CD1c-positive myeloid dendritic cell (primary cell): ENCODE data around the gene SOS2.
A peak's percentile ranks its signal among the peaks of the same experiment; 100 is the strongest.
"Not testable (repeated sequence)": the region's sequence is repeated elsewhere in the genome, so short reads cannot be mapped to it uniquely, and the experiment has no call there.

Experiments used
- DNase-seq: peaks from one replicate; pipeline ENCODE4 v3.0.0-alpha.2; 2016; ENCODE audit errors: extremely low spot score

Gene SOS2

DNA sequence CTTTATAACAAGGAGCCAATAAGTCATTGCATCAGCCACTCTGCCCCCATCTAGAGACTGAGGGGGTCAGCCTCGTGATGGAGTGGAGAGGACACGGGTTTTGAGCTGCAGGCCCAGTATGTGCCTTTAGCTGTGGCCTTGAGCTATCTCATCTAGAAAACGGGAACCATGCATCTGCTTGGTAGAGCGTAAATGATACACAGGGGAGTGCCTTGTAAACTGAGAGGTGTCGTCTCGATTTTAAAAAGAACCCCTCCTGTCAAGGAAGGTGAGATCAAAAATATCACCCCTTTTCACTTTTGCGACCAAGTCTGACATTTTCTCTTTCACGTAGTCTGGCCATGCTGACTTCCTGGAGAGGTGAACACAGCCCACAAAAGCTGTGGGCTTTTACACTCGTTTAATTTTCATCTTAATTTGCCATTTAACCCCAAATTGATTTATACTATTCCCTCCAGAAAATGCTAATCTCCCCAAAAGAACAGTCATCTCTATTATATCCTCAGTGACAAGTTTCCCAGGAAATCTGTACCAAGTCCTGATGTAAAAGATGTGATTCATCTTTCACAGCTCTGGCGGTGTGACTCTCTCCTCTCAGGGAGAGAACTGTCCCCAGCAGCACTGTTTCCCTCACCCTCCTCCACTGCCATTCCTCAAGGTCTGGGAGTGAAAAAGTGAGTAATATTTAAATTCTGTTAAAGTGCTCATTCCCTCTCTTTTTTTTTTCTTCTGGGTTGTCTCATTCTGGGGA lies 145.6 kb downstream of the SOS2 start:
- DNase-seq, result peak; percentile 51

DNA sequence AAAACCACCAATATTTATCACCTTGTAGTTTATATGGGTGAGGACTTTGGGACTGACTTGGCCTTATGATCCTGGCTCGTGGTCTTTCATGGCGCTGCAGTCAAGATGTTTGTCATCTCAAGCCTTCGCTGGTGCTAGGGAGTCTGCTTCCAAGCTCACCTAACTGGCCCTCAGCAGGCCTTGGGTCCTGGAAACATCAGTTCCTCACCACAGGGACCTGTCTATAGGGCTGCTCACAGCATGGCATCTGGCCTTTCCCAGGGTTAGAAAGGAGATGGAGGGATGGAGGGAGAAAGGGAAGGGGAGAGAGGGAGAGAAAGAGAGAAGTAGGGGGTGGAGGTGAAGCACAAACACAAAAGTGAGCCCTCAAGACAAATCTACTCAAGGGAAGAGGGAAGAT lies 146.7 kb downstream of the SOS2 start:
- DNase-seq, result no peak

DNA sequence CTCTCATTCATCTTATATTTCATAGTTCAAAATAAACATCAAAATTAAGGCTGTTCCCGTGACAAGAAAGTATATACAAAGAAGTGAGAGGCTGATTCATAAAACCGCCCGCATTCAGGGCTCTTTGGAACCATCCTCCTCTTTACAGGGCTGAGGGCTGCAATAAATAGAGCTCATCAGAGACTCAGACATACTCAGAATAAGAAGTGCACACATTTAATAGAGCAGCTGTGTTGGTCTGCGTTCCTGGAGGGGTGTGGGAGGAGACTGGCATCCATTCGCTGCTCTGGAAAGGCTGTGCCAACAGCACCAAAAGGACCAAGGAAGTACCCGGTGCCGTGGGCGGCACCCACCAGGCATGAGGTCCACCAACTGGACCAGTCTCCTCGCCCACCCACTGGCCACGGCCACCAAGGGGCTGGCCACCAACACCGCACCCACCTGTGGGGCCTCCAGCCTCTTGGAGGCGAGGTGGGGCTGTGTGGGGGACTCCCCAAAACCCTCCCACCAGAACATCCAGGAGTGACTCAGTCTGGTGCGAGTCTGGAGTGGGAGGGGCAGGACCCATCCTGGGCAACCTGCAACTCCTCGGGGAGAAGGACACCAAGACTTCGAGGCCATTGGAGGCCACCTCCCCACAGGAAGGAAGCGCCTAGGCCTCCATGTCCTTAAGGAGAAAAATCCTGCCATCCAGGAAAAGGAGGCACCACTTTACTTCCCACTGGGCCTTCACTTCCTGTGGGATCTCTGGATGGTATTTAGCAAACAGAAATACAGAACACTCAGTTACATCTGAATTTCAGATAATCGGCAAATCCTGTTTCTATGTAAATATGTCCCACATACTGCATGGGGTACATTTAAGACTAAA lies 147.7 kb downstream of the SOS2 start:
- peak; percentile 84 for DNase-seq

DNA sequence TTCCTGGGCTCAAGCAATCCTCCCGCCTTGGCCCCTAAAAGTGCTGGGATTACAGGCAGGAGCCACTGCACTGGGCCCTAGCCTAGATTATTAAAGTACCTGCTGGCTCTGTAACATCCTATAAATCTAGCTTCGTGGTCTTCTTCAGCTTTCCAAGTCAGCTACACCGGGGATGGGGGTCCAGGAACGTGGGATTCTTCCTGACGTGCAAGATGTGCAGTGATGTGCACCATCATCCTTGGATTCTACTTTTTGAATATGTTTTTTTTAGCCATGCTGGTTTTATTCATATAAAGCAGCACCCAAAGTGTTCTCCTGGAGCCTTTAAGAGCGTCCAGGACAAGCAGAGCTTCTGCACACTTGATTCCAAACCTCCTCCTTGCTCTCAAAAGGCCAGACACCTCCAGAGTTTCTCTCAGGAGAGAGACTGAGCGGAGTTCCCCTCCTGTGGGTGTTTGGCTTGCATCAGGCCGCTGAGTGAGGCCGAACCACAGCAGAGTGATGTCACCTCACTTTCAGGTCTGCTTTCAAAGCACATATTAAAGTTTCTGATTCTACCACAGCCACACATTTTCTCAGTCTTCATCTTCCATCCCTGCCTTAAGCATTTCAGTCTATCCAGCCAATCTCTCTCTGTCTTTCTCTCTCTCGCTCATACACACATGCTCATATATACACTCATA lies 148.5 kb downstream of the SOS2 start:
- DNase-seq, result peak; percentile 96

DNA sequence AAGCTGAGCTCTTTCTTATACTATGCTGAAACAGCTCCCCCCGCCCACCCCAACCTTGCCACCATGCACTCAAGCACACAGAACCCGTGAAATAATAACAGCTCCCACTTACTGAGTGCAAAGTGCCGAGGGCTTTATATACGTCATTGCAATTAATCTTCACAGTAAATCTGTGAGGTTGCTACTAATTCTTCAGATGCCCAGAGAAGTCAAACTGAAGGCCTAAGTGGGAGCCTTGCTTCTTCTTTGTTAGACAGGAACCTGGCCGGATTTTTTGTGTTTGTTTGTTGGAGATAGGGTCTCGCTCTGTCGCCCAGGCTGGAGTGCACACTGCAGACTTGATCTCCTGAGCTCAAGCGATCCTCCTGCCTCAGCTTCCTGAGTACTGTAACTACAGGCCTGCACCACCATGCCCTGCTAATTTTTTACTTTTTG lies 149.1 kb downstream of the SOS2 start:
- DNase-seq, result no peak

DNA sequence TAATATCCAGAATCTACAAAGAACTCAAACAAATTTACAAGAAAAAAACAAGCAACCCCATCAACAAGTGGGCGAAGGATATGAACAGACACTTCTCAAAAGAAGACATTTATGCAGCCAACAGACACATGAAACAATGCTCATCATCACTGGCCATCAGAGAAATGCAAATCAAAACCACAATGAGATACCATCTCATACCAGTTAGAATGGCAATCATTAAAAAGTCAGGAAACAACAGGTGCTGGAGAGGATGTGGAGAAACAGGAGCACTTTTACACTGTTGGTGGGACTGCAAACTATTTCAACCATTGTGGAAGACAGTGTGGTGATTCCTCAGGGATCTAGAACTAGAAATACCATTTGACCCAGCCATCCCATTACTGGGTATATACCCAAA lies 152.3 kb downstream of the SOS2 start:
- not testable (repeated sequence) for DNase-seq

DNA sequence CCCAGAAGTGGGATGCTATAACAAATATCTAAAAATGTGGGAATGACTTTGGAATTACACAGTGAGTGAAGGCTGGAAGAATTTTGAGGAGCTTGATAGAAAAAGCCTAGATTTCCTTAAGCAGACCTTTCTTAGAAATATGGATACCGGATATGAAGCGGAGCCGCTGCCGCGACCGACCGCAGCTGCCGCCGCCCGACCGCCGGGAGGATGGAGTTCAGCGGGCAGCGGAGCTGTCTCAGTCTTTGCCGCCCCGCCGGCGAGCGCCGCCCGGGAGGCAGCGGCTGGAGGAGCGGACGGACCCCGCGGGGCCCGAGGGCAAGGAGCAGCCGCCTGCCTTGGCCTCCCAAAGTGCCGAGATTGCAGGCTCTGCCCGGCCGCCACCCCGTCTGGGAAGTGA lies 157.7 kb downstream of the SOS2 start:
- not testable (repeated sequence) for DNase-seq

DNA sequence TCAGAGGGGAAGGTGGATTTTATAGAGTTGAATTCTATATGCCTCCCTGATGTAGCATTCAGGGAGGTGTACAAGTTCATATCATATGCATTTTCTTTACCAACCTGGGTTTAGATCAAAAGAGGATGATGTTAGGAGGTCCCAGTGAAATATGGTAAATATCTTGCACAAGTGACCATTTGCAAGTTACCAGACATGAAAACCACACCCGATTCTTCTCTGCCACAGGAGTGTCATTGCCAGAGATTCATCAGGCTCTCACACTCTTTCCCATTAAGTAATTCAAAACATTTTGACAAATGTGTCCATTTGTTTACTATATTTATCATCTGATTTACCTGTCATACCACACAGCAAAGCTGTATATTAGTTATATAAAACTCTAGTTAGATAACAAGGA lies 159.0 kb downstream of the SOS2 start:
- no peak for DNase-seq

DNA sequence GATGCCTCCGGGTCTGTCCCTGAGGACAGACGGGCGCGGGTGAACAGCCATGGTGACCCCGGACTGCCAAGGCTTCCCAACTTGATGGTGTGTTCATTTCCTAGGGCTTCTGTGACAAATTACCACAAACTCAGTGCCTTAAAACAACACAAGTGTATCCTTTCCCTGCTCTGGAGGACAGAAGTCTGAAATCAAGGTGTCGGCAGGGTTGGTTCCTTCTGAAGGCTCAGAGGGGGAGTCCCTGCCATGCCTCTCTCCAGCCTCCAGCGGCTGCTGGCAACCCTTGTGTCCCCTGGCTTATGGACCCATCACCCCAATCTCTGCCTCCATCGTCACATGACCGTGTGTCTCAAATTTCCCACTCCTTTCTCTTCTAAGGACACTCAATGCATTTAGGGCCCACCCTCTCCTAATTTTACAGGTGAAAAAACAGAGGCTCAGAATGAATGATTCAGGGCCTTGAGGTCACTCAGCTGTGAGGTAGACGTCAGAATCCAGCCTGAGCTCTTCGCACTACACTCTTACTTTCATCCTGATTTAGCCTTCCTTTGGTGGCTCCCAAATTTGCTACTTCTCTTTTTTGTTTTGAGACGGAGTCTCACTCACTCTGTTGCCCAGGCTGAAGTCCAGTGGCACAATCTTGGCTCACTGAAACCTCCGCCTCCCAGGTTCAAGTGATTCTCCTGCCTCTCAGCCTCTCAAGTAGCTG lies 160.4 kb downstream of the SOS2 start:
- no peak for DNase-seq

DNA sequence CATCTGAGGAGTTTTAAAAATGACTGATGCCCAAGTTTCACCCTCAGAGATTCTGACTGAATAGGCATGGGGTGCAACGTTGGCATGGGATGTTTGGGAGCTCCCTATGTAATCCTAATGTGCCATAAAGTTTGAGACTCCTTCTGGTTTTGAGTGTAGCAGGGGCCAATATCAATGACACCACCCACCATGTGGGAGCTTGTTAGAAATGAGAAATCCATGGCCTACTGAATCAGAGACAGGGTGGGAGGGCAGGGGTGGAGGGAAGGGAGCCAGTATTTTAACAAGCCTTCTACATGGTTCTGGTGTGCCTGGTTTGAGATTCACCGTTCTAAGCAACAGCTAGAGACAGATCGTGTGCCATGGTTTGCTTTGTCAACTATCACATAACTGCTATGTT lies 161.1 kb downstream of the SOS2 start:
- no peak for DNase-seq

DNA sequence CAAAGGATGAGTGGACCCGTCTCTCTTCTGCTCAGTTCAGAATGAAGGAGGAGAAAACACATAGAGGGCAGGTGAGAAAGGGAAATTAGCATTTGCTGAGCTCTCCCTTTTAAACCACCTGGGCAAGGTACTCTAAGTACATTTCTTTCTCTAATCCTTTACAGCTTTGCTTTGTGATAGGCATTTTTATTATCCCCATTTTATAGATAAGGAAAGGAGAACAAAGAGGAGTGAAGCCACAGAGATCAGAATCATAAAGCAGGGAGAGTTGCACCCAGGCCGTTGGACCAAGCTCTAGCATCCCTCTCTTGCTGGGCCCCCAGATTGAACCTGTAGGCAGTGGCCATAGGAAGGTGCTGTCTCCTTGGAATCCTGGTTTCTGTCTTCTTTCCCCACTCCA lies 162.1 kb downstream of the SOS2 start:
- no peak for DNase-seq

DNA sequence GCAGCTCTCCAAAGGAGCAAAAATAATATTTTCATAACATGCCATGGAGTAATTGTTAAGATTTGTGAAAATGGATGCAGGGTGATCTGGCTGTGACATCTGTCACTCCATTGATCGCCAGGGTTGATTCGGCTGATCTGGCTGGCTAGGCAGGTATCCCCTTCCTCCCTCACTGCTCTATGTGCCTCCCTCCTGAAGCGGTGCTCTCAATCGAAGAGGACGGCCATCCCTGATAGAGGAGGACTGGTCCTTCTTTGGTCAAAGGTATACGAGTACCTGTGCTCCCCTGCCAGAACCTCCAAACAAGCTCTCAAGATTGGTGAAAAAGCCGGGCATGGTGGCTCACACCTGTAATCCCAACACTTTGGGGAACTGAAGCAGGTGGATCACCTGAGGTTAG lies 162.9 kb downstream of the SOS2 start:
- no peak for DNase-seq

DNA sequence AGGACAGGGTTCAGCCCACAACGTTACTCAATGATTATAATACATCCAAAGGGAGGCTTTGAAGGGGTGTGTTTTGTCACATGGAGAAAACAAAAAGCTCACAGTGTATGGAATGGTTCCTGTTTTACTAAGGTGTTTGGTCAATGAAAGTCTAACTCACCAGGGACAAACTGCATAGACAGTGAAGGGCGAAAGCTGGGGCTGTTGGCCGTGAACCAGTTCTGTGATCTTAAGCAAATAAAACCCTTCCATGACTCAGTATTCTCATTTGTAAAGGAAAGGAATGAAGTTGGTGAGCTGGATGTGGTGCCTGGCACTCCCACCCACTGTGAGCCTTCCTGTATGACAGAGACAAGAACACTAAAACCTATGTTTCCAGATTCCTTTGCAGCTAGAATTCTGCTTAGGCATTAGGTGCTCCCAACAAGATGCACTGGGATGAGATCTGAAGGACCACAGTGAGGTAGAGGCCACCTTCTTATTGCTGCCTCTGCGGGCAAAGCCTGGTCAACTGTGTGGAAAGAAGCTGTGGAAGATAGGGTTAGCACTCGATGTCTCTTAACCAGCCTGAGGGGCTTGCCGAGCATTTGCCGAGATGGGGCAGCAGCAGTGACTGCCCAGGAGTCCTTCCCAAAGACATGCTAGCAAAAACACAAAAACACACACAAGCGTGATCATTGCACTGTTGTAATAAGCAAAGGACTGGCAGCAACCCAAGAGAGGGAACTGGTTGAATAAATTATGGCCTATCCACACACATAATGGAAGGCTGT lies 163.5 kb downstream of the SOS2 start:
- DNase-seq, result no peak
